ENCODE data around the gene ACSF2.
"Not testable (repeated sequence)": the region's sequence is repeated elsewhere in the genome, so short reads cannot be mapped to it uniquely, and the experiment has no call there.

Gene ACSF2

DNA sequence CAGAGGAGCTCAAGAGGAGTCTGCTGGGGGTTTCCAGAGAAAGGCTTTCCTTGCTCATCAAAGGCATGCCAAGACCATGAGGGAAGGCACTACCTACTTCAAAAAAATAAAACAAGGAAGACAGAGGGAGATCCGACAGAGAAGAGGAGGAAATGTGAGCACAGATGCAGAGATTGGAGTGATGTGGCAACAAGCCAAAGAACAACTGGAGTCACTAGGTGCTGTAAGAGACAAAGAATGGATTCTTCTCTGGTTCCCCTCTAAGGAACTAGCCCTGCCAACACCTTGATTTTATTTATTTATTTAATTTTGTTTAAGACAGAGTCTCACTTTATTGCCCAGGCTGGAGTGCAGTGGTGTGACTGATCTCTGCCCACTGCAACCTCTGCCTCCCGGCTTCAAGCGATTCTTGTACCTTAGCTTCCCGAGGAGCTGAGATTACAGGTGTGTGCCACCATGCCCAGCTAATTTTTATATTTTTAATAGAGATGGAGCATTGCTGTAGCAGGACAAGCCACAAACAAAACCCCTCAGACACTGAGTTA lies 13.8 kb upstream of the ACSF2 start:
- DNase-seq = no peak

GRCh38 chr17:50414808-50415207 lies 11.2 kb upstream of the ACSF2 start:
- no peak for DNase-seq

- not testable (repeated sequence) for DNase-seq
Observed at GRCh38 chr17:50419577-50419976, 6.4 kb upstream of the ACSF2 start.

DNA sequence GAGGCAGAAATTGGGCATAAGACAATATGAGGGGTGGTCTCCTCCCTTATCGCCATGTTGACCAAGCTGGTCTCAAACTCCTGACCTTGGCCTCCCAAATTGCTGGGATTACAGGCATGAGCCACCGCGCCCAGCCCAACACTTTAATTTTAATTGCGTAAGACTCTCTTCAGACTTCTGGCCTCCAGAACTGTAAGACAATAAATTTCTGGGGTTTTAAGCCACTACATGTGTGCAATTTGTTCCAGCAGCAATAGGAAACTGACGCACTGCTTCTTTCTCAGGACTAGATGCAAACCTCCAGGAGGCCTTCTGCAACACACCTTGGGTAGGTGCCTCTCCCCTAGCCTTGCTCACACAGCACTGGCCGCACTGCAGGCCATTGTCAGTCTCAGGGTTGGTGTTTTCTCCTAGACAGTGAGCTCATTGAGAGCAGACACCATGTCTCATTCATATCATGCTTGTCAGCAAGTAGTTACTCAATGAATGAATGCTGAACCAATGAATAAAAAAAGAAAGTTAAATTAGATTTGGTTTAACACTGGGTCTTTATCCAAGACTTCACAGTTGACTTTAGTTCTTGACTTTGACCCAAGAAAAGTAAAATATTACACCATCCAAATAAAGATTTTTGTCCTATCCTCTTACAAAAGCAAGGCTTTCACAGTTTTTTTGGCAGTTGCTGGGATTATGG lies 5.5 kb upstream of the ACSF2 start:
- no peak for DNase-seq

DNA sequence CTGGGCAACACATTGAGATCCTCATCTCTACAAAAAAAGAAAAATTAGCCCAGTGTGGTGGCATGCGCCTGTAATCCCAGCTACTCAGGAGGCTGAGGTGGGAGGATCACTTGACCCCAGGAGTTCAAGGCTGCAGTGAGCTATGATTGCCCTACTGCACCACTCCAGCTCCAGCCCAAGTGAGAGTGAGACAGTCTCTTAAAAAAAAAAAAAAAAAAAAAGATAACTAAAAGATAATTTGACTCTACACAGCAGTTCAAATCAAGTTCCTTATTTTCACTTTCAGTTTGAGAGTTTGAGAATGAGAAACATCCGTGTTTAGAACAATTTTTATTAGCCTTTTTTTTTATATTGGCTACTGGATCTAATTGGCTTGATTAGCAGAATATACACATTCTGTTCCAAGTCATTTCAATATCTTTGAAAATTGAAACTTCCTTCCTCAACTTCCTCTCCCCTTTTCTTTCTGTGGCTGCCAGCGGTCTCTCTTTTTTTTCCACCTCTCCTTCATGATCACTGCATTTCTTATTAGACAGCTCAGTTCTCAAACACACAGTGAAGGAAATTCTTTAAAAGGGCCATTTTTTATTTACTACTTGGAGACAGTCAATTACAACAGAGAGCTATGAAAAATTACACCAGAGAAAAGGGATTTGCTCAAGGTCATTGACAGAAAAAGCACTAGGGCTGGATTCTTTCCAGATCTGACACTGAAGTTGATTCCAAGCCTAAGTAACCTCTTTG lies 4.5 kb upstream of the ACSF2 start:
- DNase-seq = no peak

DNA sequence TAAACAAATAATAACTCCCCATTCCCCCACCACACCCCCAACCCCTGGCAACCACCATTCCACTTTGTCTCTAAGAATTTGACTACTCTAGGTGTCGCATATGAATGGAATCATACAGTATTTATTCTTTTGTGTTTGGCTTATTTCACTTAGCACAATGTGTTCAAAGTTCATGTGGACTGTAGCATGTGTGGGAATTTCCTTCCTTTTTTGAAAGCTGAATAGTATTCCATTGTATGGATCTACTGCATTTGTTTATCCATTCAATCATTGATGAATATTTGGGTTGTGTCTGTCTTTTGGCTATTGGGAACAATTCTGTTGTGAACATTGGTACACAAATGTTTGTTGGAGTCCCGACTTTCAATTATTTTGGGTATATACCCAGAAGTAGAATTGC lies 3.3 kb upstream of the ACSF2 start:
- DNase-seq = no peak

DNA sequence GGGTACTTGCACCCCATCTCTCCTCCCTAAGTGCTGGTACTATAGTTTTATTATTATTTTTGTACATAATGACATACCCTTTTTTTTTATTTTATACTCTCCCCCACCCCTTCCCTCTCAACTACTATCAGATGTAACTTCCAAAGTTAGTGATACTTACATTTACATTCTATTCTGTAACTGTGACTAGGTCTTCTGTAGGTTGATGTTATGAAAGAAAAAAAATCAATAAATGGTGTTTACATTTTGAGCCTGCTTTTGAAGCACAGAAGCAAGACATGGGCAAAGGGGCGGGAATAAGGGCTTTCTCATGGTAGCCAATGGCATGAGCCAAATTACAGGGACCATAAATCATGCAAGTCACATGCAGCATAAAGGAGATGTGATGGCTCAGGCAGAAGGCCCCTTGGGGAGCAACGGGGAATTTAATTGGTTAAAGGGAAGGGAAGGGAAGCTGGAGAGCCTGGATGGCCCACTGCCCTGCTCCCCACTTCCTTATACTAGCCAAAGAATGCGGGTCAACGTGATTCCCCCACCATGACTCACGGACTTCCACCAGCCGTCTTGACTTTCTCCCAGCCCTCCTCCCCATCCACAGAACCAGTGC lies 2.4 kb upstream of the ACSF2 start:
- no peak for DNase-seq

- DNase-seq = no peak
Observed at GRCh38 chr17:50424246-50424995, 1.6 kb upstream of the ACSF2 start.

- DNase-seq = no peak
Observed at GRCh38 chr17:50424996-50425681, 879 bp upstream of the ACSF2 start.

DNA sequence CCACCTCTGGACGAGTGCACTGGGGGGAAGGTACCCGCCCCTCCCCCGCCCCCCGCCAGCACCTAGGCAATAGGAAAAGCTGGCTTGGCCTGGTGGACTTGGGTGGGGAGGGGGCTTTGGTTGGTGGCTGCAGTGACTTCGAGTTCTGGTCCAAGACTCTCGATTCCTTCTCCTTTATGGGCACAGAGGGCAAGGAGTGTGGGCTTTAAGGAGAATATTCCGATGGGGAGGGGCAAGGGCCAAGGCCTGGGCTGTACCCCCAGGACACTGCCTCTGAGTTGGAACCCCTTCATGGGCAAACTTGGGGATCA lies 409 bp downstream of the ACSF2 start:
- DNase-seq = no peak

- no peak for DNase-seq
Observed at GRCh38 chr17:50426814-50427787, 1.1 kb downstream of the ACSF2 start.

GRCh38 chr17:50428126-50428525 lies 2.1 kb downstream of the ACSF2 start:
- DNase-seq = not testable (repeated sequence)

- DNase-seq = no peak
Observed at GRCh38 chr17:50428831-50429424, 2.9 kb downstream of the ACSF2 start.

- DNase-seq = no peak
Observed at GRCh38 chr17:50429793-50430192, 3.8 kb downstream of the ACSF2 start.

DNA sequence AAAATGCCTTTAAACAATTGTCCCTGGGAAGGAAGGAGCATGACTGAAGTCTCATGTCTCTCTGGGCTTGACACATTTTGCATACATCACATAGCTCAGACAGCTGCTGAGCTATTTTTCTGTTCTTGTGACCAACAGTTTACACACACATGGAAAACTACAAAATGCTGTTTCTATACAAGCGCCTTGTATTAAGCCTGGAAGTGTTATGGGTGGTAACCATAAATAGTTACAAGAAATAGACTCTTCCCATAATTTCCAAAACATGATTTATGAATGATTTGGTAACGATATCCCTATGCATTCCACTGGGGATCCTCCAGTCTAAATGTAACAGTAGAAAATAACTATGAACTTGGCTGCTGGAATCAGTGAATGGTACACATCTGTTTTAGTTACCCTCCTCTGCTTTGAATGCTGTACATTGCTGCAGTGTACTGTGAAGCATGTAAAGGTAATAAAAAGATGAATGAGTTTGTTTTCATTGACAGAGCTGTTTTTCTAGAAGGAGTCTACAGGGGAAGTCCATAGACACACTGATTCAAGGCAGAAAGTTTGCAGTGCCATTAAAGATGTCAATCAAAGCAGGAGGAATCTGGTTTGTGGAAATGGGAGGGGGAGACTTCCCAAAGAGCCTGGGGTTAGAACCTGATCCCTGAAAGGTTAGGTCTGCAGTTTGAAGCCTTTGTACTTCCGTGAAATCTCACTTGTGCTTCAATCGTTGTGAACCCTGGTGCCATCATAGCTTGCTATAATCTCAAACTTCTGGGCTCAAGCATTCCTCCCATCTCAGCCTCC lies 5.0 kb downstream of the ACSF2 start:
- no peak for DNase-seq

DNA sequence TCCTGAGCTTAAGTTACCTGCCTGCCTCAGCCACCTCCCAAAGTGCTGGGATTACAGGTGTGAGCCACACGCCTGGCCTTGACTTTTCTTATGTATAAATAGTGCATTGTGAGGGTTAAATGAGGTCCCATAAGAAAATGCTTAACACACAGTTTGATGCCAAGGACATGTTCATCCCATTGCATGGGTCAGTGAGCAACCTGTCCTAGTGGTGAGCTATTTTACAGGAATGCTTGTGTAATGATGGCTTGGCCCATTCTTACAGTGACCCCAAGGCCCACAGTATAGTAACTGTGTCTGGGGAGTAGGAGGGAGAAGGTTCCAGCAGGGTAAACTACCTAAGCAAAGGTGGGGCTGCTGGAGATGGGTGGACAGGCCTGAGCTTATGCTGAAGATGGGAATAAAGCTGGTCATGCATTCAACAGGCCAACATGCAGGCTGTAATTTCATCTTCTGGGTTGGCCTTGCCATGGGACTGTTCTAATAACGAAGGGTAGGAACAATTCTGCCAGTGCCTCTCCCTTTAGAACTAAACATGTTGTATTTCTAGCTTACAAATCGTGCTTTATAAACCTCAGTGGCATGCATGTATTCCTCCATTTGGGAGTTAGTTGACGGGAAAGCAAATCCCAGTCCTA lies 6.2 kb downstream of the ACSF2 start:
- no peak for DNase-seq

GRCh38 chr17:50437409-50437808 lies 11.4 kb downstream of the ACSF2 start:
- DNase-seq = no peak

DNA sequence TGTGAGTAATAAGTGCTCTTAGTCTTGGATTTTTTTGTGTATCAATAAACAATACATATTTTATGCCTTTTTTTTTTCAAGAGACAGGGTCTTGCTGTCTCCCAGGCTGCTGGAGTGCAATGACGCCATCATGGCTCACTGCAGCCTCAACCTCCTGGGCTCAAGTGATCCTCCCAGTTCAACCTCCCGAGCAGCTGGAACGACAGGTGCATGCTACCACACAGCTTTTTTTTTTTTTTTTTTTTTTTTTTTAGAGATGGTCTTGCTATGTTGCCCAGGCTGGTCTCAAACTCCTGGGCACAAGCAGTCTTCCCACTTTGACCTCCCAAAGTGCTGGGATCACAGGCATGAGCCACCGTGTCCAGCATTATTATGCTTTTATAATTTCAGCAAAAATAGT lies 13.0 kb downstream of the ACSF2 start:
- no peak for DNase-seq

DNA sequence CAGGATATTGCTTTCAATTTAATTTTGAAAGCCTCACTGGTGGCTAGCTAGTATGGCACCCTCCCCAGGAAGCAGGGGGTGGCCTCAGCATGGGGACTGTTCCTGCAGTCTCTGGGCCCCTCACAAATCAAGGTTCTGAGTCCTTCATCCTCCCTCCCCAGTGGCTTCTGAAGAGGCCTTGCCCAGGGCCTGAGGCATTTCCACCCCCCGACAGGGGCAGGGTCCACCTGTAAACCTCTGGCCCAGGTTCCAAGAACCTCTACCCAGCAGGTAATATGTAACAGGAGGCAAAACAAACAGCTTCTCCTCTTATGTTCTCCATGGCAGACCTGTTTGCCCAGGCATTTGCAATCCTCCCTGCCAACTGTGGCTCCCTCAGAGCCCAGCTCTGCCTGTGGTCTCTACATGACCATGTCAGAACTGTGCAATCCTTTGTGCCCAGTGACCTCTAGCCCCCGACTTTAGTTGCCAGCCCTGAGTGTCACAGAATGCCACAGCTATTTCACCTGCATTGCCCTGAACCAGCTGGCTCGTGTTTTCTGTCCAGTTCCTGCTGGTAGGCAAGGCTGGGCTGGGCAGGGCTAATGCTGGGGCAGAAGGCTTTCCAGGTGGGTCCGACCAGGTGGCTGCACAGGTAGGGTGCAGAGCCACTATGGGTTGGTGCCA lies 14.3 kb downstream of the ACSF2 start:
- no peak for DNase-seq

All from activated CD4-positive, alpha-beta T cell treated with anti-CD3 and anti-CD28 coated beads, Interleukin-2, amount 50 U/mL, for 4 hours (primary cell).